Body of pancreas (tissue), 4 donors: Measurements from ENCODE around the gene GNA15.

ENCODE experiments used
- CTCF ChIP-seq, 7 experiments: fragments of 450-650 bp in 4 of 7; fragments of 200-600 bp in 3 of 7; sonication (generic) in 3 of 7; IDR thresholded peaks; one replicate each; pipeline ENCODE4 v1.5.1; 2016 to 2019; ENCODE audit warnings: antibody characterized with exemption in 7 of 7
- POLR2A ChIP-seq, 3 donors: fragments of 450-650 bp; IDR thresholded peaks; one replicate each; pipeline ENCODE4 v1.6.1; 2016; ENCODE audit warnings: antibody characterized with exemption in 3 of 3, mild to moderate bottlenecking in 2 of 3

DNA sequence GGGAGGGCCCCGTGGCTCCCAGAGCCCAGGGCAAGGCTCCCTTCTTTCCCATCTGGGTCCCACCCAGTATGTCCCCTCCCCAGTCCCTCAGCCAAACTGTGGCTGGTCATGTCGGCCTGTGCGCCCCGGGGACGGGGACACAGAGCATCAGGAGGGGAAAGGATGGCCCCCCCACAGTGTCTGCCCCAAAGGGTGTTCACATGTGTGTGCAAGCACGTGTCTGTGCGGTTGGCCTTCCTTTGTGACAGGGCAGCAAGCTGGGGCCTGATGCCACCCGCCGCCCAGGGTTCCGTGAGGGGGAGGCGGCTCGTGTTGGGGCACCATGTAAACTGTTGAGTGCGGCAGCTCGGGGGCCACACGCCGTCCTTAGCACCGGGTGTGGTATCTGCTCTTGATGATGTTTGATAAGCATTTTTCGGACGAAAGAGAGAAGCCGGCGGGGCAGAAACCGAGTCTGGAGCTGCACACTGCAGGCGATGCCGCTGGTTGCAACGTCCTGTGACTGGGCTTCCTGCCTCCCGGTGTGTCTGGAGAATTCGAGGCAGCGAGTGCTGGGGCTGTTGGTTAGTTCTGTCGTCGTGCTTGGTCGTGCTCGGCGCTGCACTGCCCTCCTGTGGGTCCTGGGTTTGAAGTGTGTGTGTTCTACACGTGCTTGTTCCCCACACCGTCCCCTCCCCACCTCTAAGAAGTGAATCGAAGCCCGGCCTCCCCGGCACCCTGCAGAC lies 23.3 kb upstream of the GNA15 start:
- no peak for TF ChIP-seq CTCF (IDR thresholded peaks at IDR 0.05)
- no peak for TF ChIP-seq POLR2A (IDR thresholded peaks at IDR 0.05)
